IMR-90 (cell line): ENCODE measurements around the gene LBP. TPM values are rescaled to one million over a fixed set of nuclear protein-coding genes. Genes with fewer than 3 reads are reported as not detected.

Source experiments
- ATAC-seq: fragments of 200-7000 bp; cut with Tn5 transposase; 2 replicates; pipeline ENCODE4 v1.9.1; 2020; ENCODE audit warnings: low read depth, mild to moderate bottlenecking, moderate library complexity
- BruUV-seq: library from RNA; stranded (reverse); fragments of 400-500 nt; replicated peaks from 2 replicates; lab custom pipeline; 2021; lab: Mats Ljungman, UMichigan
- CTCF ChIA-PET: fragments of 300-600 bp; formaldehyde crosslinking; extraction: SDS; loops from one replicate; lab custom pipeline; 2021; ENCODE audit warnings: antibody characterized with exemption; lab: Yijun Ruan, JAX
- POLR2A ChIA-PET: fragments of 300-600 bp; sonication (Branson Sonifier 250); formaldehyde crosslinking; loops from one replicate; lab custom pipeline; 2022; ENCODE audit warnings: antibody characterized with exemption; ENCODE audit not compliant: unreplicated experiment; lab: Charles Lee
- DNase-seq: peaks from one replicate; pipeline ENCODE4 v3.0.0; 2013
- H2AFZ ChIP-seq: replicated peaks from 2 replicates; pipeline ENCODE3; 2013; ENCODE audit warnings: low read length, mild to moderate bottlenecking; ENCODE audit not compliant: poor library complexity
- H2AK5ac ChIP-seq: 2 replicates; pipeline ENCODE4 v1.6.1; 2013; ENCODE audit warnings: low read depth, low read length, inconsistent platforms
- H2AK9ac ChIP-seq: replicated peaks from 2 replicates; pipeline ENCODE3; 2013; ENCODE audit warnings: mild to moderate bottlenecking, low read depth, low read length, moderate library complexity; ENCODE audit not compliant: poor library complexity
- H2BK120ac ChIP-seq: 2 replicates; pipeline ENCODE4 v1.6.1; 2013; ENCODE audit warnings: low read depth, low read length, inconsistent platforms
- H2BK15ac ChIP-seq: 3 replicates; pipeline ENCODE4 v1.6.1; 2013; ENCODE audit warnings: low read depth, low read length, inconsistent platforms
- H2BK20ac ChIP-seq: 2 replicates; pipeline ENCODE4 v1.6.1; 2013; ENCODE audit warnings: low read depth, mild to moderate bottlenecking, inconsistent platforms, low read length, moderate library complexity
- H2BK5ac ChIP-seq: 2 replicates; pipeline ENCODE4 v1.6.1; 2013; ENCODE audit warnings: mild to moderate bottlenecking, low read depth, low read length, inconsistent platforms; ENCODE audit not compliant: poor library complexity, severe bottlenecking
- H3K14ac ChIP-seq: replicated peaks from 2 replicates; pipeline ENCODE4 v1.6.1; 2013; ENCODE audit warnings: low read depth, low read length, inconsistent platforms
- H3K18ac ChIP-seq: 2 replicates; pipeline ENCODE4 v1.6.1; 2013; ENCODE audit warnings: low read depth, low read length, control low read depth
- H3K23ac ChIP-seq: 2 replicates; pipeline ENCODE4 v1.6.1; 2013; ENCODE audit warnings: low read depth, low read length, inconsistent platforms
- H3K27ac ChIP-seq: 2 replicates; pipeline ENCODE4 v1.5.1; 2013; ENCODE audit warnings: mild to moderate bottlenecking, control low read depth, low read length; ENCODE audit not compliant: insufficient read depth
- H3K27me3 ChIP-seq: 2 replicates; pipeline ENCODE4 v1.6.1; 2013; ENCODE audit warnings: low read length; ENCODE audit not compliant: control insufficient read depth, insufficient read depth
- H3K36me3 ChIP-seq: 2 replicates; pipeline ENCODE4 v1.6.1; 2013; ENCODE audit warnings: low read length, mixed read lengths; ENCODE audit not compliant: control insufficient read depth, insufficient read depth
- H3K4ac ChIP-seq: 2 replicates; pipeline ENCODE4 v1.6.1; 2013; ENCODE audit warnings: low read depth, low read length, inconsistent platforms
- H3K4me1 ChIP-seq: 2 replicates; pipeline ENCODE4 v1.6.1; 2013; ENCODE audit warnings: low read length, mixed read lengths; ENCODE audit not compliant: control insufficient read depth, insufficient read depth
- H3K4me2 ChIP-seq: 2 replicates; pipeline ENCODE4 v1.6.1; 2013; ENCODE audit warnings: low read depth, mild to moderate bottlenecking, control low read depth, low read length, moderate library complexity
- H3K4me3 ChIP-seq: 2 replicates; pipeline ENCODE4 v1.5.1; 2013; ENCODE audit warnings: low read depth, mild to moderate bottlenecking, control low read depth, low read length, moderate library complexity; ENCODE audit not compliant: insufficient read depth
- H3K56ac ChIP-seq: 2 replicates; pipeline ENCODE4 v1.6.1; 2013; ENCODE audit warnings: low read length, inconsistent platforms; ENCODE audit not compliant: insufficient read depth; ENCODE audit errors: extremely low read depth
- H3K79me1 ChIP-seq, 2 experiments: 2 replicates each; pipeline ENCODE4 v1.6.1; 2013; ENCODE audit warnings: low read length in 2 of 2, inconsistent platforms in 1 of 2, low read depth in 1 of 2
- H3K9ac ChIP-seq: 2 replicates; pipeline ENCODE4 v1.6.1; 2013; ENCODE audit warnings: low read depth, low read length, control low read depth
- H3K9me1 ChIP-seq: 2 replicates; pipeline ENCODE4 v1.6.1; 2013; ENCODE audit warnings: low read length, inconsistent platforms; ENCODE audit not compliant: insufficient read depth
- H3K9me3 ChIP-seq: 2 replicates; pipeline ENCODE4 v1.6.1; 2013; ENCODE audit warnings: low read length; ENCODE audit not compliant: control insufficient read depth, insufficient read depth
- H4K20me1 ChIP-seq: 2 replicates; pipeline ENCODE4 v1.6.1; 2013; ENCODE audit warnings: low read length, inconsistent platforms; ENCODE audit not compliant: insufficient read depth
- H4K5ac ChIP-seq: 2 replicates; pipeline ENCODE4 v1.6.1; 2013; ENCODE audit warnings: mild to moderate bottlenecking, low read depth, low read length, control low read depth
- H4K8ac ChIP-seq, 2 experiments: 2 replicates each; pipeline ENCODE4 v1.6.1; 2013; ENCODE audit warnings: low read depth in 2 of 2, low read length in 2 of 2, control low read depth in 1 of 2, inconsistent platforms in 1 of 2
- H4K91ac ChIP-seq: 2 replicates; pipeline ENCODE4 v1.6.1; 2013; ENCODE audit warnings: low read depth, low read length, inconsistent platforms; ENCODE audit not compliant: insufficient read depth
- CEBPB ChIP-seq: IDR thresholded peaks from 2 replicates; pipeline ENCODE4 v1.6.1; 2012; ENCODE audit warnings: low read depth, low read length, improper control_type of control experiment
- CHD1 ChIP-seq: IDR thresholded peaks from 2 replicates; pipeline ENCODE4 v1.6.1; 2012; ENCODE audit warnings: low read depth, low read length, improper control_type of control experiment
- ELK1 ChIP-seq: fragments of 150-350 bp; IDR thresholded peaks from 2 replicates; pipeline ENCODE4 v1.6.1; 2016; ENCODE audit warnings: low read depth, mild to moderate bottlenecking, low read length, moderate library complexity, borderline replicate concordance
- FOS ChIP-seq: fragments of 150-350 bp; IDR thresholded peaks from 2 replicates; pipeline ENCODE4 v1.6.1; 2016; ENCODE audit warnings: low read depth, low read length
- MAFK ChIP-seq: IDR thresholded peaks from 2 replicates; pipeline ENCODE4 v1.6.1; 2012; ENCODE audit warnings: low read depth, low read length, improper control_type of control experiment
- NFE2L2 ChIP-seq: fragments of 150-350 bp; IDR thresholded peaks from 2 replicates; pipeline ENCODE4 v1.6.1; 2016; ENCODE audit warnings: low read depth, mild to moderate bottlenecking, low read length
- POLR2A ChIP-seq: IDR thresholded peaks from 2 replicates; pipeline ENCODE4 v1.6.1; 2012; ENCODE audit warnings: mild to moderate bottlenecking, low read depth, low read length
- RCOR1 ChIP-seq: IDR thresholded peaks from 2 replicates; pipeline ENCODE4 v1.6.1; 2012; ENCODE audit warnings: mild to moderate bottlenecking, low read length, improper control_type of control experiment; ENCODE audit not compliant: insufficient replicate concordance
- WGBS, 2 experiments: methylation state at CpG; one replicate each; pipeline versions ENCODE4 v1.1.5 to v1.1.7; 2013; ENCODE audit warnings: missing lambda C conversion rate in 2 of 2; ENCODE audit not compliant: insufficient read length in 1 of 2; ENCODE audit errors: extremely low coverage in 2 of 2; 5-methylcytosine and 5-hydroxymethylcytosine counted together
- dilution Hi-C: fragments of 300-500 bp; cut with HindIII; formaldehyde crosslinking; loops from one replicate; pipeline ENCODE4 v1.14.3; 2018; ENCODE audit warnings: low sequenced_read_pairs; ENCODE audit not compliant: unreplicated experiment
- in situ Hi-C: fragments of 300-500 bp; cut with MboI; formaldehyde crosslinking; loops from 3 replicates; pipeline ENCODE4 v1.14.3; 2019; ENCODE audit warnings: low sequenced_read_pairs, inconsistent platforms, mixed read lengths
- intact Hi-C: fragments of 100-400 bp; cut with micrococcal nuclease; formaldehyde crosslinking; loops from 2 replicates; pipeline ENCODE4 v1.10.0; 2022
- polyA plus RNA-seq, 3 experiments: library from polyadenylated mRNA; depleted of rRNA; stranded (reverse); fragments of >200 nt; gene quantifications; 2 replicates each; pipeline ENCODE4 v1.2.3, GENCODE V29; 2012; ENCODE audit warnings: low replicate concordance in 1 of 3
- total RNA-seq: library from RNA; depleted of rRNA; stranded (reverse); fragments of >200 nt; gene quantifications from 2 replicates; pipeline ENCODE4 v1.2.3, GENCODE V29; 2012

The LBP gene
- total and polyA plus RNA-seq, 2 of the 4 experiments (the other 2 are of a cell fraction) = not detected

- H3K56ac ChIP-seq = no peak overlapping the region
- H3K27me3 ChIP-seq = peaks cover 37% of the 10 kb centered on the region
- no peak overlapping the region for H2AFZ ChIP-seq
- intact Hi-C loops = no loop called here
- H4K91ac ChIP-seq = no peak overlapping the region
- no peak overlapping the region for H3K9ac ChIP-seq
- no peaks in the 10 kb centered on the region for H3K9me1 ChIP-seq
- H4K20me1 ChIP-seq = no peaks in the 10 kb centered on the region
- H4K5ac ChIP-seq = no peak overlapping the region
- H3K23ac ChIP-seq = no peak overlapping the region
- H3K4ac ChIP-seq = no peak overlapping the region
- no peak for TF ChIP-seq MAFK
- no peak for TF ChIP-seq NFE2L2
- TF ChIP-seq RCOR1 = no peak
- TF ChIP-seq POLR2A = no peak
- no peak for TF ChIP-seq ELK1
- TF ChIP-seq CEBPB = no peak
- no peak for TF ChIP-seq FOS
- TF ChIP-seq CHD1 = no peak
- no peak overlapping the region for H2AK9ac ChIP-seq
- no peak overlapping the region for H3K27ac ChIP-seq
- DNase-seq (no peak), ATAC-seq (no peak)
- H3K4me2 ChIP-seq = no peak overlapping the region
- no CpG with 5 or more reads among the region's 4 CpGs for WGBS, 2 experiments
- H3K9me3 ChIP-seq = no peaks in the 10 kb centered on the region
- no peaks in the 10 kb centered on the region for H3K36me3 ChIP-seq
- no peak overlapping the region for H2BK20ac ChIP-seq
- H4K8ac ChIP-seq = no peak overlapping the region
- H2BK15ac ChIP-seq = no peak overlapping the region
- ChIA-PET POLR2A (no interaction called here), CTCF (interaction anchor here (0.6 kb wide), 1 partner anchor 36 kb away, joined by 3 read pairs; no protein-coding TSS in a partner anchor)
- H2AK5ac ChIP-seq = no peak overlapping the region
- dilution Hi-C loops = no loop called here
- H3K4me1 ChIP-seq = no peaks in the 10 kb centered on the region
- in situ Hi-C loops = loop anchor here (25.0 kb wide), 1 partner anchor 1126 kb away; the partner anchor contains the start of gene GHRH
- H3K4me3 ChIP-seq = no peak overlapping the region
- H2BK120ac ChIP-seq = no peak overlapping the region
- H3K79me1 ChIP-seq = no peaks in the 10 kb centered on the region
- no peak overlapping the region for H2BK5ac ChIP-seq
- no TSS peak for BruUV-seq
- H3K18ac ChIP-seq = no peak overlapping the region
- no peak overlapping the region for H3K14ac ChIP-seq
These were observed 41.7 kb downstream of the LBP start for GRCh38 chr20:38387953-38388352.
